Body of pancreas (tissue), 4 donors: ENCODE measurements around the gene TRPM6. TPM values are rescaled to one million over a fixed set of nuclear protein-coding genes. Genes with fewer than 3 reads are reported as not detected.

Experiments used
- ATAC-seq: fragments of 150-250 bp; one replicate; pipeline ENCODE4 v1.9.1; 2016
- DNase-seq, 4 donors: peaks; one replicate each; pipeline ENCODE4 v3.0.0-alpha.2; 2019
- H3K27ac ChIP-seq, 4 donors: fragments of 200-600 bp; sonication (generic); 1 replicate in 3 of 4; 2 replicates in 1 of 4; pipeline versions ENCODE4 v1.5.1 to v1.6.1; 2016 to 2019; ENCODE audit warnings: mild to moderate bottlenecking in 1 of 4, mixed read lengths in 1 of 4, moderate library complexity in 1 of 4
- H3K27me3 ChIP-seq, 2 donors: fragments of 200-600 bp; sonication (generic); one replicate each; pipeline ENCODE4 v1.6.0; 2016; ENCODE audit warnings: mild to moderate bottlenecking in 1 of 2
- H3K36me3 ChIP-seq, 2 donors: fragments of 200-600 bp; sonication (generic); replicated peaks in 1 of 2; 2 replicates each; pipeline ENCODE4 v1.5.1; 2016; ENCODE audit warnings: low read depth in 2 of 2; ENCODE audit not compliant: insufficient read depth in 1 of 2
- H3K4me1 ChIP-seq: fragments of 200-600 bp; sonication (generic); one replicate; pipeline ENCODE4 v1.6.0; 2016
- H3K4me3 ChIP-seq, 2 donors: fragments of 200-600 bp; sonication (generic); 1 replicate in 1 of 2; 2 replicates in 1 of 2; pipeline ENCODE4 v1.5.1; 2016 to 2019
- H3K9me3 ChIP-seq, 3 donors: fragments of 200-600 bp; sonication (generic); 1 replicate in 2 of 3; 2 replicates in 1 of 3; pipeline ENCODE4 v1.5.1; 2016
- CTCF ChIP-seq, 7 experiments: fragments of 450-650 bp in 4 of 7; fragments of 200-600 bp in 3 of 7; sonication (generic) in 3 of 7; IDR thresholded peaks; one replicate each; pipeline ENCODE4 v1.5.1; 2016 to 2019; ENCODE audit warnings: antibody characterized with exemption in 7 of 7
- POLR2A ChIP-seq, 3 donors: fragments of 450-650 bp; IDR thresholded peaks; one replicate each; pipeline ENCODE4 v1.6.1; 2016; ENCODE audit warnings: antibody characterized with exemption in 3 of 3, mild to moderate bottlenecking in 2 of 3
- WGBS, 2 donors: methylation state at CpG; one replicate each; pipeline ENCODE4 v1.1.5; 2017; 5-methylcytosine and 5-hydroxymethylcytosine counted together
- intact Hi-C: fragments of 100-400 bp; cut with DNase I; formaldehyde crosslinking; loops from one replicate; pipeline ENCODE4 v1.15.1; 2023
- total RNA-seq, 2 donors: library from RNA; depleted of rRNA; stranded (reverse); fragments of >200 nt; gene quantifications; one replicate each; pipeline ENCODE4 v1.1.0, GENCODE V29; 2016

TRPM6 gene
- total RNA-seq, 2 donors from 2014 or later, result under 0.01 to 0.33 TPM

DNA sequence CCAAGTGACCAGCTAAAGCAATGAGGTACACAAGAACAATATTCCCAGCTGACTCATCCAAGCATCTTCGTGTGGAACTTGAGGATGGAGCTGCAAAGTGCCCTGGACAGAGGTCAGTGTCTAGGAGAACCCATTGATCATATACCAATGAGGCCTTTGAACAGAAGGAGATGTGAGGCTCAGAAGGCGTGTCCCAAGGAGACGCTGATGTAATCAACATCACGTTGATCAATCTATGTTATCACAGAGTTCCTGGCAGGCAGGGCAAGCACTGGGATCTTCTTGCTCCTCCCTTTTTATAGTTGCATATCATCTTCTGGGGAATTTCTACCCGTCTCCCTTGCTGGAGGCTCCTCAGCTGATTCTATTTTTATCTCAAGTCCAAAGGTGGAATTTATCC is 163.4 kb downstream of the TRPM6 start:
- Histone ChIP-seq H3K27ac (no peak overlapping the region), H3K4me3 (no peak overlapping the region), H3K27me3 (no peaks in the 10 kb centered on the region), H3K9me3 (no peaks in the 10 kb centered on the region), H3K36me3 (no peaks in the 10 kb centered on the region), H3K4me1 (no peaks in the 10 kb centered on the region)
- no peak for DNase-seq
- TF ChIP-seq POLR2A (IDR thresholded peaks at IDR 0.05) (no peak), CTCF (IDR thresholded peaks at IDR 0.05) (no peak)
- WGBS, 2 donors, result 47 to 50% methylated on average over 5 of the region's 5 CpGs
- intact Hi-C loops, result no loop called here
- no peak for ATAC-seq

GRCh38 chr9:74721696-74722660 is 165.7 kb downstream of the TRPM6 start:
- DNase-seq, result no peak
- 44 to 52% methylated on average over 5 of the region's 5 CpGs for WGBS, 2 donors
- Histone ChIP-seq H3K4me1 (no peaks in the 10 kb centered on the region), H3K36me3 (no peaks in the 10 kb centered on the region), H3K27me3 (no peaks in the 10 kb centered on the region), H3K9me3 (no peaks in the 10 kb centered on the region), H3K27ac (no peak overlapping the region), H3K4me3 (no peak overlapping the region)
- TF ChIP-seq CTCF (IDR thresholded peaks at IDR 0.05) (no peak), POLR2A (IDR thresholded peaks at IDR 0.05) (no peak)
- ATAC-seq, result no peak
- intact Hi-C loops, result no loop called here

GRCh38 chr9:74719306-74719705 is 168.4 kb downstream of the TRPM6 start:
- ATAC-seq (no peak), DNase-seq (no peak)
- WGBS, 2 donors, result 50 to 65% methylated on average over 1 of the region's 1 CpG
- no peak overlapping the region for H3K4me3 ChIP-seq
- H3K4me1 ChIP-seq, result no peaks in the 10 kb centered on the region
- no peak overlapping the region for H3K27ac ChIP-seq
- no peaks in the 10 kb centered on the region for H3K27me3 ChIP-seq
- TF ChIP-seq POLR2A (IDR thresholded peaks at IDR 0.05) (no peak), CTCF (IDR thresholded peaks at IDR 0.05) (no peak)
- H3K9me3 ChIP-seq, result no peaks in the 10 kb centered on the region
- intact Hi-C loops, result no loop called here
- no peaks in the 10 kb centered on the region for H3K36me3 ChIP-seq

DNA sequence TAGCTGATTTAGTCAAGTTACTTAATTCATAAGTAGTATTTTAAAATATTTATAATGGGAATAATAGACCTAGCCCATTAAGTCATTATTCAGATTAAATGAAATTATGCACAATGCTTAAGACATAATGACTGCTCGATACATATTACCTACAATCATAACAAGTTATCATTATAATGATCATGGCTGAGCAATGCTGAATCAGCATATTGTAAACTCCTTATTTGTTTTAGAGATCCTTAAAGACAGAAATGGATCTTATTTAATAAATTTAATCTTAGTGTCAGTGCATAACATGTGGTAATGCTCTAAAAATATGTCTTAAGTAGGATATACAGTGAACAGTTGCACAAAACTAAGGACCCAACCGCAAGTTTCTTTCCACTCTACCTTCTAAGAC is 169.0 kb downstream of the TRPM6 start:
- Histone ChIP-seq H3K27ac (no peak overlapping the region), H3K4me3 (no peak overlapping the region), H3K36me3 (no peaks in the 10 kb centered on the region), H3K4me1 (no peaks in the 10 kb centered on the region), H3K9me3 (no peaks in the 10 kb centered on the region), H3K27me3 (no peaks in the 10 kb centered on the region)
- intact Hi-C loops, result no loop called here
- 84 to 88% methylated on average over 2 of the region's 2 CpGs for WGBS, 2 donors
- TF ChIP-seq POLR2A (IDR thresholded peaks at IDR 0.05) (no peak), CTCF (IDR thresholded peaks at IDR 0.05) (no peak)
- ATAC-seq (no peak), DNase-seq (no peak)

DNA sequence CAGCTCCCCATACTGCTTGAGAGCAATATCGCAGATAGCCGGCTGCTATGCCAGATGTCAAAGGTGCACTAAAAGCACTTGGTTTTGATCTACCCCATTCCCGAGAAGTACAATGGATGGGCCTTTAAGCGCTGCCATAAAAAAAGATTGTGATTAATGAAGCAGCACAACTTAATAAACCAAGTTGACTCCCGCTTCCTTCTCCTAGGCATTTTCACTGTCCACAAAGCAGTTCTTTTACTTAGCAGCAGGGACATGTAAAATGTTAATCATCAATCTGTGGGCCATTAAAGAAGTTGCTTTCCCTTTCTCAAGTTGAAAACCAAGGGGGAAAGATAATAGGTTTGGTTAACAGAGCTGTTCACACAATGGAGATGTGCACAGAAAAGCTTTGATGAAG is 176.4 kb downstream of the TRPM6 start:
- Histone ChIP-seq H3K4me3 (no peak overlapping the region), H3K4me1 (no peaks in the 10 kb centered on the region), H3K9me3 (no peaks in the 10 kb centered on the region), H3K27ac (no peak overlapping the region), H3K36me3 (no peaks in the 10 kb centered on the region), H3K27me3 (no peaks in the 10 kb centered on the region)
- WGBS, 2 donors, result 42 to 68% methylated on average over 3 to 5 of the region's 5 CpGs
- TF ChIP-seq CTCF (IDR thresholded peaks at IDR 0.05) (no peak), POLR2A (IDR thresholded peaks at IDR 0.05) (no peak)
- ATAC-seq (no peak), DNase-seq (no peak)
- intact Hi-C loops, result no loop called here
